HepG2 (cell line): Measurements from ENCODE around the gene E2F1. TPM values are rescaled to one million over a fixed set of nuclear protein-coding genes. Genes with fewer than 3 reads are reported as not detected.

Experiments used
- BCL6 ChIP-seq: IDR thresholded peaks from 2 replicates; pipeline ENCODE4 v1.6.1; 2016; ENCODE audit warnings: missing genetic modification reagents, missing compliant biosample characterization
- JUNB ChIP-seq: sonication (generic); formaldehyde crosslinking; IDR thresholded peaks from 2 replicates; pipeline ENCODE4 v1.8.0; 2022; ENCODE audit warnings: missing genetic modification reagents, mild to moderate bottlenecking, borderline replicate concordance
- KLF6 ChIP-seq: IDR thresholded peaks from 2 replicates; pipeline ENCODE4 v1.8.0; 2016; ENCODE audit warnings: missing biosample characterization, missing genetic modification reagents
- MLLT10 ChIP-seq: sonication (generic); formaldehyde crosslinking; IDR thresholded peaks from 2 replicates; pipeline ENCODE4 v1.4.0; 2020; ENCODE audit warnings: missing genetic modification reagents
- MTF2 ChIP-seq: sonication (generic); formaldehyde crosslinking; IDR thresholded peaks from 2 replicates; pipeline ENCODE4 v1.5.0; 2020; ENCODE audit warnings: missing genetic modification reagents, borderline replicate concordance
- PLRG1 ChIP-seq: fragments of 450-650 bp; conservative IDR thresholded peaks from 2 replicates; pipeline ENCODE4 v1.6.1; 2016
- SSRP1 ChIP-seq: IDR thresholded peaks from 2 replicates; pipeline ENCODE4 v1.6.1; 2016; ENCODE audit warnings: control low read depth
- STAG1 ChIP-seq: sonication (generic); formaldehyde crosslinking; IDR thresholded peaks from 2 replicates; pipeline ENCODE4 v1.4.0; 2020; ENCODE audit warnings: missing genetic modification reagents
- TBP ChIP-seq: sonication (generic); formaldehyde crosslinking; IDR thresholded peaks from 2 replicates; pipeline ENCODE4 v1.5.0; 2020; ENCODE audit warnings: missing genetic modification reagents
- TP53 ChIP-seq: sonication (generic); formaldehyde crosslinking; conservative IDR thresholded peaks from 2 replicates; pipeline ENCODE4 v1.4.0; 2020; ENCODE audit warnings: missing genetic modification reagents
- ZFAT ChIP-seq: sonication (generic); formaldehyde crosslinking; conservative IDR thresholded peaks from 2 replicates; pipeline ENCODE4 v1.8.1; 2023; ENCODE audit warnings: missing genetic modification reagents, inconsistent platforms
- ZNF556 ChIP-seq: sonication (generic); formaldehyde crosslinking; IDR thresholded peaks from 2 replicates; pipeline ENCODE4 v1.4.0; 2020; ENCODE audit warnings: mild to moderate bottlenecking, missing genetic modification reagents, borderline replicate concordance
- ZNF749 ChIP-seq: sonication (generic); formaldehyde crosslinking; IDR thresholded peaks from 2 replicates; pipeline ENCODE4 v1.8.0; 2022; ENCODE audit warnings: mild to moderate bottlenecking, missing genetic modification reagents, moderate library complexity, borderline replicate concordance
- polyA plus RNA-seq, 8 experiments: library from polyadenylated mRNA; depleted of rRNA in 3 of 8; stranded (reverse) in 7 of 8; unstranded in 1 of 8; fragments of >200 nt; fragmentation: Illumina TruSeq in 4 of 8; extraction: Trizol in 4 of 8; gene quantifications; 2 replicates each; pipeline versions ENCODE4 v1.2.1 to v1.2.3, GENCODE V29; 2011 to 2016; ENCODE audit warnings: low read depth in 4 of 8, missing spikeins in 1 of 8, mixed read lengths in 1 of 8; ENCODE audit not compliant: insufficient read depth in 1 of 8
- total RNA-seq, 5 experiments: library from RNA; depleted of rRNA; stranded (reverse); fragments of >200 nt; fragmentation: Illumina TruSeq; extraction: Trizol; gene quantifications; 2 replicates each; pipeline ENCODE4 v1.2.3, GENCODE V29; 2016; ENCODE audit warnings: low read depth in 1 of 5
- TF ChIP-seq, protein P1 (sequence below): sonication (generic); formaldehyde crosslinking; IDR thresholded peaks from 2 replicates; pipeline ENCODE4 v1.5.1; 2020; ENCODE audit warnings: missing genetic modification reagents, mild to moderate bottlenecking, borderline replicate concordance
- TF ChIP-seq, protein P2 (sequence below): sonication (generic); formaldehyde crosslinking; IDR thresholded peaks from 2 replicates; pipeline ENCODE4 v1.8.0; 2022; ENCODE audit warnings: mild to moderate bottlenecking, missing genetic modification reagents, borderline replicate concordance
- TF ChIP-seq, protein P3 (sequence below): sonication (generic); formaldehyde crosslinking; IDR thresholded peaks from 2 replicates; pipeline ENCODE4 v1.5.0; 2020; ENCODE audit warnings: mild to moderate bottlenecking, missing genetic modification reagents
- TF ChIP-seq, protein P4 (sequence below): sonication (generic); formaldehyde crosslinking; IDR thresholded peaks from 2 replicates; pipeline ENCODE4 v1.5.0; 2020; ENCODE audit warnings: mild to moderate bottlenecking, missing genetic modification reagents
- TF ChIP-seq, protein P5 (sequence below): IDR thresholded peaks from 2 replicates; pipeline ENCODE4 v1.6.1; 2016; ENCODE audit warnings: low read depth, borderline replicate concordance
- TF ChIP-seq, protein P6 (sequence below): sonication (generic); formaldehyde crosslinking; IDR thresholded peaks from 2 replicates; pipeline ENCODE4 v1.4.0; 2020; ENCODE audit warnings: mild to moderate bottlenecking, missing genetic modification reagents
- TF ChIP-seq, protein P7 (sequence below): sonication (generic); formaldehyde crosslinking; IDR thresholded peaks from 2 replicates; pipeline ENCODE4 v1.5.0; 2020; ENCODE audit warnings: mild to moderate bottlenecking, missing genetic modification reagents

E2F1 gene
- total and polyA plus RNA-seq, 2 of the 13 experiments (the other 11 are each of a cell fraction or from before 2014, with no cell fraction given), result 25.5 to 39.4 TPM

DNA sequence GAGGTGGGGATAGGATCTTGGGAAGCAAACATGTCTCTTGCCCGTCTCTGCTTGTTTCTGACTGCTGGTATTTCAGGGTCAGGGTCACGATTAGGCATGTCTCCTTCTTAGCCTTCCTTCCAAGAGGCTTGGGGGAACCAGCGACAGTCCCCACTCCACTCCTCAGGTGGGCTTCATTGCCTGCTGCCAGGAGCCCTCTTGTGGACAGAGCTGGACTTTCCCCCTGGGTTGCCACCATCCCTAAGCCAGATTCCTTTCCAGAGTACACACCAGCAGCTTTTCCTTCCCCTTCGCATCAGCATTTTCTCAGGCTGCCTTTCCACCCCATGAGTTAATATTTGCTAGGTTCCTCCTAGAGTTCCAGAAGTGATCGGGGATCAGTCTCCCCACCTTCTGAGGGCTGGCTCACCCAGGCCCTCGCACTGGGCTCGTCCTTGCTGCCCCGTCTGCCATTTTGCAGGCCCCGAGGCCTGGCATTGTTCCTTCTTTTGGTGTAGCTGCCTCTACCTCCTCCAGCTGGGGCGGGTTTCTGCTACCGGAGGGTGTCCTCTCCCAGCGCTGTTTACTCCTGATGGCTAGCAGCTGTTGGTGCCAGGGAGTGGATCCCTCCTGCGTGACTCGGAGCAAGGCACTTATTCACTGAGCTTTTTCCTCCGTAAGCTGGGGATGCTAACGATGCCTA lies 32.8 kb downstream of the E2F1 start (continued):
- TF ChIP-seq, protein P1, sequence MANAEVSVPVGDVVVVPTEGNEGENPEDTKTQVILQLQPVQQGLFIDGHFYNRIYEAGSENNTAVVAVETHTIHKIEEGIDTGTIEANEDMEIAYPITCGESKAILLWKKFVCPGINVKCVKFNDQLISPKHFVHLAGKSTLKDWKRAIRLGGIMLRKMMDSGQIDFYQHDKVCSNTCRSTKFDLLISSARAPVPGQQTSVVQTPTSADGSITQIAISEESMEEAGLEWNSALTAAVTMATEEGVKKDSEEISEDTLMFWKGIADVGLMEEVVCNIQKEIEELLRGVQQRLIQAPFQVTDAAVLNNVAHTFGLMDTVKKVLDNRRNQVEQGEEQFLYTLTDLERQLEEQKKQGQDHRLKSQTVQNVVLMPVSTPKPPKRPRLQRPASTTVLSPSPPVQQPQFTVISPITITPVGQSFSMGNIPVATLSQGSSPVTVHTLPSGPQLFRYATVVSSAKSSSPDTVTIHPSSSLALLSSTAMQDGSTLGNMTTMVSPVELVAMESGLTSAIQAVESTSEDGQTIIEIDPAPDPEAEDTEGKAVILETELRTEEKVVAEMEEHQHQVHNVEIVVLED, result peak; percentile 39; the same call in 1 of the 2 replicates
- TF ChIP-seq ZNF556 (CRISPR knock-in tag), result no peak
- TF ChIP-seq MTF2 (CRISPR knock-in tag), result no peak
- TF ChIP-seq, protein P2, sequence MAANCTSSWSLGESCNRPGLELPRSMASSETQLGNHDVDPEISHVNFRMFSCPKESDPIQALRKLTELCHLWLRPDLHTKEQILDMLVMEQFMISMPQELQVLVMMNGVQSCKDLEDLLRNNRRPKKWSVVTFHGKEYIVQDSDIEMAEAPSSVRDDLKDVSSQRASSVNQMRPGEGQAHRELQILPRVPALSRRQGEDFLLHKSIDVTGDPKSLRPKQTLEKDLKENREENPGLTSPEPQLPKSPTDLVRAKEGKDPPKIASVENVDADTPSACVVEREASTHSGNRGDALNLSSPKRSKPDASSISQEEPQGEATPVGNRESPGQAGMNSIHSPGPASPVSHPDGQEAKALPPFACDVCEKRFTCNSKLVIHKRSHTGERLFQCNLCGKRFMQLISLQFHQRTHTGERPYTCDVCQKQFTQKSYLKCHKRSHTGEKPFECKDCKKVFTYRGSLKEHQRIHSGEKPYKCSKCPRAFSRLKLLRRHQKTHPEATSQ (CRISPR knock-in tag), result peak; percentile 66; the same call in 1 of the 2 replicates
- no peak for TF ChIP-seq BCL6
- peak; percentile 99 for TF ChIP-seq STAG1 (CRISPR knock-in tag)
- TF ChIP-seq, protein P3, sequence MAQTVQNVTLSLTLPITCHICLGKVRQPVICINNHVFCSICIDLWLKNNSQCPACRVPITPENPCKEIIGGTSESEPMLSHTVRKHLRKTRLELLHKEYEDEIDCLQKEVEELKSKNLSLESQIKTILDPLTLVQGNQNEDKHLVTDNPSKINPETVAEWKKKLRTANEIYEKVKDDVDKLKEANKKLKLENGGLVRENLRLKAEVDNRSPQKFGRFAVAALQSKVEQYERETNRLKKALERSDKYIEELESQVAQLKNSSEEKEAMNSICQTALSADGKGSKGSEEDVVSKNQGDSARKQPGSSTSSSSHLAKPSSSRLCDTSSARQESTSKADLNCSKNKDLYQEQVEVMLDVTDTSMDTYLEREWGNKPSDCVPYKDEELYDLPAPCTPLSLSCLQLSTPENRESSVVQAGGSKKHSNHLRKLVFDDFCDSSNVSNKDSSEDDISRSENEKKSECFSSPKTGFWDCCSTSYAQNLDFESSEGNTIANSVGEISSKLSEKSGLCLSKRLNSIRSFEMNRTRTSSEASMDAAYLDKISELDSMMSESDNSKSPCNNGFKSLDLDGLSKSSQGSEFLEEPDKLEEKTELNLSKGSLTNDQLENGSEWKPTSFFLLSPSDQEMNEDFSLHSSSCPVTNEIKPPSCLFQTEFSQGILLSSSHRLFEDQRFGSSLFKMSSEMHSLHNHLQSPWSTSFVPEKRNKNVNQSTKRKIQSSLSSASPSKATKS (CRISPR knock-in tag), result no peak
- TF ChIP-seq KLF6, result no peak
- TF ChIP-seq TP53 (CRISPR knock-in tag), result no peak
- no peak for TF ChIP-seq JUNB
- no peak for TF ChIP-seq ZNF749 (CRISPR knock-in tag)
- no peak for TF ChIP-seq TBP (CRISPR knock-in tag)
- TF ChIP-seq ZFAT (CRISPR knock-in tag), result no peak
- TF ChIP-seq, protein P4, sequence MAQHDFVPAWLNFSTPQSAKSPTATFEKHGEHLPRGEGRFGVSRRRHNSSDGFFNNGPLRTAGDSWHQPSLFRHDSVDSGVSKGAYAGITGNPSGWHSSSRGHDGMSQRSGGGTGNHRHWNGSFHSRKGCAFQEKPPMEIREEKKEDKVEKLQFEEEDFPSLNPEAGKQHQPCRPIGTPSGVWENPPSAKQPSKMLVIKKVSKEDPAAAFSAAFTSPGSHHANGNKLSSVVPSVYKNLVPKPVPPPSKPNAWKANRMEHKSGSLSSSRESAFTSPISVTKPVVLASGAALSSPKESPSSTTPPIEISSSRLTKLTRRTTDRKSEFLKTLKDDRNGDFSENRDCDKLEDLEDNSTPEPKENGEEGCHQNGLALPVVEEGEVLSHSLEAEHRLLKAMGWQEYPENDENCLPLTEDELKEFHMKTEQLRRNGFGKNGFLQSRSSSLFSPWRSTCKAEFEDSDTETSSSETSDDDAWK (CRISPR knock-in tag), result no peak
- TF ChIP-seq PLRG1, result no peak
- TF ChIP-seq, protein P5, sequence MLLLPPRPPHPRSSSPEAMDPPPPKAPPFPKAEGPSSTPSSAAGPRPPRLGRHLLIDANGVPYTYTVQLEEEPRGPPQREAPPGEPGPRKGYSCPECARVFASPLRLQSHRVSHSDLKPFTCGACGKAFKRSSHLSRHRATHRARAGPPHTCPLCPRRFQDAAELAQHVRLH (CRISPR knock-in tag), result peak; percentile 92
- peak; percentile 77; the same call in 1 of the 2 replicates for TF ChIP-seq SSRP1 (CRISPR knock-in tag)
- TF ChIP-seq MLLT10 (CRISPR knock-in tag), result no peak
- TF ChIP-seq, protein P6, sequence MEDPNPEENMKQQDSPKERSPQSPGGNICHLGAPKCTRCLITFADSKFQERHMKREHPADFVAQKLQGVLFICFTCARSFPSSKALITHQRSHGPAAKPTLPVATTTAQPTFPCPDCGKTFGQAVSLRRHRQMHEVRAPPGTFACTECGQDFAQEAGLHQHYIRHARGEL, result no peak
- TF ChIP-seq, protein P7, sequence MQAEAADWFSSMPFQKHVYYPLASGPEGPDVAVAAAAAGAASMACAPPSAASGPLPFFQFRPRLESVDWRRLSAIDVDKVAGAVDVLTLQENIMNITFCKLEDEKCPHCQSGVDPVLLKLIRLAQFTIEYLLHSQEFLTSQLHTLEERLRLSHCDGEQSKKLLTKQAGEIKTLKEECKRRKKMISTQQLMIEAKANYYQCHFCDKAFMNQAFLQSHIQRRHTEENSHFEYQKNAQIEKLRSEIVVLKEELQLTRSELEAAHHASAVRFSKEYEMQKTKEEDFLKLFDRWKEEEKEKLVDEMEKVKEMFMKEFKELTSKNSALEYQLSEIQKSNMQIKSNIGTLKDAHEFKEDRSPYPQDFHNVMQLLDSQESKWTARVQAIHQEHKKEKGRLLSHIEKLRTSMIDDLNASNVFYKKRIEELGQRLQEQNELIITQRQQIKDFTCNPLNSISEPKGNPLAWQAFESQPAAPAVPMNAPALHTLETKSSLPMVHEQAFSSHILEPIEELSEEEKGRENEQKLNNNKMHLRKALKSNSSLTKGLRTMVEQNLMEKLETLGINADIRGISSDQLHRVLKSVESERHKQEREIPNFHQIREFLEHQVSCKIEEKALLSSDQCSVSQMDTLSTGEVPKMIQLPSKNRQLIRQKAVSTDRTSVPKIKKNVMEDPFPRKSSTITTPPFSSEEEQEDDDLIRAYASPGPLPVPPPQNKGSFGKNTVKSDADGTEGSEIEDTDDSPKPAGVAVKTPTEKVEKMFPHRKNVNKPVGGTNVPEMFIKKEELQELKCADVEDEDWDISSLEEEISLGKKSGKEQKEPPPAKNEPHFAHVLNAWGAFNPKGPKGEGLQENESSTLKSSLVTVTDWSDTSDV (CRISPR knock-in tag), result peak; percentile 63; the same call in 1 of the 2 replicates
